Left lung (tissue), 10 donors: ENCODE results near the gene PDE4D. TPM values are rescaled to one million over a fixed set of nuclear protein-coding genes. Genes with fewer than 3 reads are reported as not detected.

ENCODE experiments used
- ATAC-seq: fragments of 200-7000 bp; cut with Tn5 transposase; one replicate; pipeline ENCODE4 v1.9.1; 2020; ENCODE audit warnings: moderate library complexity
- DNase-seq, 4 donors: peaks; one replicate each; pipeline ENCODE4 v3.0.0-alpha.2; 2013 to 2020
- H3K27ac ChIP-seq, 2 donors: fragments of 200-600 bp; sonication (generic) in 1 of 2; one replicate each; pipeline versions ENCODE4 v1.5.0 to v1.8.0; 2020 to 2021
- H3K27me3 ChIP-seq, 2 donors: fragments of 200-600 bp; sonication (generic) in 1 of 2; one replicate each; pipeline versions ENCODE4 v1.5.0 to v1.8.0; 2020 to 2021
- H3K36me3 ChIP-seq, 2 donors: fragments of 200-600 bp; sonication (generic) in 1 of 2; one replicate each; pipeline versions ENCODE4 v1.5.0 to v1.8.0; 2020 to 2021
- H3K4me1 ChIP-seq, 2 donors: fragments of 200-600 bp; one replicate each; pipeline ENCODE4 v1.8.0; 2021
- H3K4me3 ChIP-seq, 2 donors: fragments of 200-600 bp; sonication (generic) in 1 of 2; one replicate each; pipeline versions ENCODE4 v1.5.0 to v1.8.0; 2020 to 2021; ENCODE audit warnings: mild to moderate bottlenecking in 1 of 2
- H3K9me3 ChIP-seq, 2 donors: fragments of 200-600 bp; sonication (generic) in 1 of 2; one replicate each; pipeline versions ENCODE4 v1.5.0 to v1.8.0; 2020 to 2021
- intact Hi-C, 2 donors: fragments of 100-400 bp; cut with DNase I; formaldehyde crosslinking; loops; one replicate each; pipeline versions ENCODE4 v1.11.2 to v1.14.2; 2022
- polyA plus RNA-seq, 6 donors: library from polyadenylated mRNA; unstranded; fragments of 120-200 nt; gene quantifications; one replicate each; pipeline ENCODE4 v1.2.1, GENCODE V29; 2013; ENCODE audit not compliant: insufficient read length in 6 of 6
- total RNA-seq, 2 donors: library from RNA; stranded (reverse); fragmentation: NEBNext Ultra II Directional; extraction: Animal tissue kit (Norgen Biotek cat#: 25700); gene quantifications; one replicate each; pipeline ENCODE4 v1.2.1, GENCODE V29; 2021
- TF ChIP-seq, protein P1 (sequence below), 2 donors: fragments of 200-600 bp; sonication (generic) in 1 of 2; IDR thresholded peaks; one replicate each; pipeline versions ENCODE4 v1.5.0 to v1.8.0; 2021; ENCODE audit warnings: antibody characterized with exemption in 2 of 2
- donor health status: DM: no; HTN: yes; CAD: no.
- donor health status: DM: no; HTN: no; CAD: no.

Gene PDE4D
- total and polyA plus RNA-seq, 8 donors: 21.4 to 57.1 (median 25.4) TPM

DNA sequence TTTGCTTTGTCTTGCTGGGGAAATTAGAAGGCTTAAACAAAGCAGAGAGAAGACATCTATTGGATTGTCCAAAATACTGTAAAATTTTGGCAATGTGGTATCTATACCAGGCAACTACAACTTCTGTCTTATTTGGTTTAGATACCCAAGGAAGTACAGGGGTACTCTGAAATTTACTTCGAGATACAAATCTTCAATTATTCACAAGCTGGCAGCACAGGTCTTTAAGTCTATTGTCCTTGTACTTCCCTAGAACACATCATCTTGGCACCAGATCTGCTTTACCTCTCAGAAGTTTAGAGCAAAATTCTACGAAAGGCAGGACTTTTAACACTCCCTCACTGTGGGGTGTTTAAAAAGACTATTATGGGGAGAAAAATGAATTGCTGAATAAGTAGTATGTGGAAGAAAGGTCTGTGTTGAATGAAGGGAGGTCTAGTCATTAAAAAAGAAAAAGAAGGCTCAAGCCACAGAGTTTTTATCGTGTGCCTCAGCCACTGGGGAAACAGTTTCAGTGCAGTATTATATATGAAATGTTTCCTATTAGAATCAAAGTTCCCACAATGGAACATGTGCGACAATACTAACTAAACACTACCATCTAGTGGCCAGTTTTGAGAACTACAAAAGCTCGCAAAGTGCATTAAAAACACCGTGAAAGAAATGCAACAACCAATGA lies 93.7 kb downstream of the PDE4D start:
- peaks cover 11 to 22% of the 10 kb centered on the region in 2 donors for H3K4me1 ChIP-seq
- no peak overlapping the region for H3K4me3 ChIP-seq
- H3K27ac ChIP-seq: peak overlapping the region in 1 of 2 donors; percentile 1
- intact Hi-C loops: no loop called here
- H3K36me3 ChIP-seq: no peaks in the 10 kb centered on the region
- DNase-seq (peak in 2 of 4 donors; percentile 66 to 72), ATAC-seq (peak; percentile 93)
- TF ChIP-seq, protein P1, sequence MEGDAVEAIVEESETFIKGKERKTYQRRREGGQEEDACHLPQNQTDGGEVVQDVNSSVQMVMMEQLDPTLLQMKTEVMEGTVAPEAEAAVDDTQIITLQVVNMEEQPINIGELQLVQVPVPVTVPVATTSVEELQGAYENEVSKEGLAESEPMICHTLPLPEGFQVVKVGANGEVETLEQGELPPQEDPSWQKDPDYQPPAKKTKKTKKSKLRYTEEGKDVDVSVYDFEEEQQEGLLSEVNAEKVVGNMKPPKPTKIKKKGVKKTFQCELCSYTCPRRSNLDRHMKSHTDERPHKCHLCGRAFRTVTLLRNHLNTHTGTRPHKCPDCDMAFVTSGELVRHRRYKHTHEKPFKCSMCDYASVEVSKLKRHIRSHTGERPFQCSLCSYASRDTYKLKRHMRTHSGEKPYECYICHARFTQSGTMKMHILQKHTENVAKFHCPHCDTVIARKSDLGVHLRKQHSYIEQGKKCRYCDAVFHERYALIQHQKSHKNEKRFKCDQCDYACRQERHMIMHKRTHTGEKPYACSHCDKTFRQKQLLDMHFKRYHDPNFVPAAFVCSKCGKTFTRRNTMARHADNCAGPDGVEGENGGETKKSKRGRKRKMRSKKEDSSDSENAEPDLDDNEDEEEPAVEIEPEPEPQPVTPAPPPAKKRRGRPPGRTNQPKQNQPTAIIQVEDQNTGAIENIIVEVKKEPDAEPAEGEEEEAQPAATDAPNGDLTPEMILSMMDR (IDR thresholded peaks at IDR 0.05): peak; percentile 81 to 82
- H3K27me3 ChIP-seq: no peaks in the 10 kb centered on the region
- H3K9me3 ChIP-seq: no peaks in the 10 kb centered on the region

DNA sequence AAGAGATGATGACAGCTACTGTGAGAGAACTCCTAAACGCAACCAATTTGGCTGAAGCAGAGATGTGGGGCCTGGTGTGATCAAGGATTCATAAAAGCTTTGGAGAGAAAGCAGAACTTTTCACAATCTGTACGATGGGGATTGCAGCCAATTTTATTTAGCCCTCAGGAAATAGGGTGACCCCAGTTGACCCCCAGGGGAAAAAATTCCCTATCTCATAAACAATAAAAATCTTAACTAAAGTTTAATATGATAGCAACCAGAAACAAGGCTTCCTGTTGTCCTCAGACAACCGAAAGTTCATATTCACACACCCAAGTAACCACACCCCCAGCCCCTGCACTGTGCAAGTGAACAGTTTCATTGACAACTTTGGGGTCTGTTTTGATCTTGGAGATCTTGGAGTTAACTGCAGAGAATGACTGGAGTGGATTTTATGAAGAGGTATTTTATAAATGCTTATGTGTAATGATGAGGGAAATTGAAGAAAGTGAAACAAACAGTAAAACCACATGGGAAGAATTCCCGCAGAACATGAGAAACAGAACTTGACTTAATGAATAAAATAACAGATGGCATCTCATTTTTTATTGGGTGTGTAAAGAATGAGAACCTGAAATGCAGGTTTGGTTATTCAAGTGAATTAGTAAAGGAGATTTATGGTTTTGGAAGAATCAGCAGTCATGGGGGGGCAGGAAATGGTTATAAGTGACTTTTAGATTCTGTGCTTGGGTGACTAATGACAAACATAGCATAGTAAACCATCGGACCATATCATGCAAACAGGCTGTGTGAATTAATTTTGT lies 94.5 kb downstream of the PDE4D start:
- peaks cover 11 to 22% of the 10 kb centered on the region in 2 donors for H3K4me1 ChIP-seq
- no peak overlapping the region for H3K27ac ChIP-seq
- DNase-seq (peak in 2 of 4 donors; percentile 15 to 43), ATAC-seq (peak; percentile 62)
- H3K27me3 ChIP-seq: no peaks in the 10 kb centered on the region
- intact Hi-C loops: no loop called here
- TF ChIP-seq, protein P1 (IDR thresholded peaks at IDR 0.05): no peak
- H3K4me3 ChIP-seq: no peak overlapping the region
- H3K36me3 ChIP-seq: no peaks in the 10 kb centered on the region
- no peaks in the 10 kb centered on the region for H3K9me3 ChIP-seq

DNA sequence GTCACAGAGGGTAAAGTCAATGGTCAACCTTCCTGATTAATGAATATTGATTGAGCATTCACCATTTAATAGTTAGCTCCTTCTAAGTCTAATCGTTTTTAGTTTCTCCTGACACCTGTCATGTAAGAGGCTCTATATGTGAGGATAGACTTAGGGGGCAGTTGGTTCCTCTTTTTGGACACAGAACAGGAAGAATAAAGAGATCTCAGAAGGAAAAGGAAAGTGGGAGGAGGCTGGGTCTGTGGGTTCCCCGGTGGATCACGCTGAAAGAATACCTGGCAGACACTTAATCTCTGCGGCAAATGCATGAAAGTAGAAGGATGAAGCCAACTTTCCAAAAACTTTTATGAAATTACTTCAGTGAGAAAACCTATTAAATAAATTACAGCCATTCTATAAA lies 98.4 kb downstream of the PDE4D start:
- Histone ChIP-seq H3K36me3 (no peaks in the 10 kb centered on the region), H3K9me3 (no peaks in the 10 kb centered on the region), H3K27ac (no peak overlapping the region), H3K4me3 (no peak overlapping the region), H3K27me3 (no peaks in the 10 kb centered on the region), H3K4me1 (peaks cover 11 to 19% of the 10 kb centered on the region in 2 donors)
- ATAC-seq (no peak), DNase-seq (no peak)
- TF ChIP-seq, protein P1 (IDR thresholded peaks at IDR 0.05): no peak
- intact Hi-C loops: no loop called here

DNA sequence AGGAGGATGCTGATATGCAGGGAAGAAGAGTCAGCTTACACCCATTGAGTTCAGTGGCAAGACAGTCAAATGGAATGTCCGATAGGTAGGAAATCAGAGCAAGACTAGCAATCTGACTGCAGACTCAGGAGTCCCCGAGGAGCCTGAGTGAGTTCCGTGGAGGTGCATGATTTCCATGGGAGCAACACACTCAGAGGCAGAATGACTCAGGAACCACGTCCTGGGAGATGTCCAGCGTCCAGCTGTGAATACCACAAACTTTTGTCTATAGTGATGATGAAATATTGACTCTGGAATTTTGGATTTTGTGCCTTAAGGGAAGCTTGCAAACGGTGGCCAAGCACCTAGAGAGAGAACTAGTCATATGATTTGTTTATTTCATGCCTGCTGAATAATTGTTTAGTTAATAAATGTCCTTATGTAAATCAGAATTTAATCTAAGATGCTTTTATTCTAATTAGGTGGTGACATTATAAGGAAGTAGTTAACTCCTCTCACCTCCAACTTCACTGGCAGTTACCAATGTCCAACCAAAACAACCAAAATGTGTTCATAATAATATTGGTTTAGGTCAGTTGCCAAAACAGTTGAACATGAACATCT lies 100.4 kb downstream of the PDE4D start:
- TF ChIP-seq, protein P1 (IDR thresholded peaks at IDR 0.05): no peak
- DNase-seq (no peak), ATAC-seq (peak; percentile 28)
- intact Hi-C loops: loop anchor here in 1 of 2 donors (5.0 kb wide), 1 partner anchor 401 kb away; no protein-coding TSS in a partner anchor
- Histone ChIP-seq H3K4me3 (no peak overlapping the region), H3K36me3 (no peaks in the 10 kb centered on the region), H3K27me3 (no peaks in the 10 kb centered on the region), H3K9me3 (no peaks in the 10 kb centered on the region), H3K4me1 (no peaks in the 10 kb centered on the region), H3K27ac (no peak overlapping the region)

GRCh38 chr5:59791617-59792016 lies 101.9 kb downstream of the PDE4D start:
- Histone ChIP-seq H3K36me3 (no peaks in the 10 kb centered on the region), H3K4me1 (no peaks in the 10 kb centered on the region), H3K9me3 (no peaks in the 10 kb centered on the region), H3K27me3 (no peaks in the 10 kb centered on the region), H3K27ac (no peak overlapping the region), H3K4me3 (no peak overlapping the region)
- no peak for DNase-seq
- intact Hi-C loops: loop anchor here in 1 of 2 donors (5.0 kb wide), 1 partner anchor 399 kb away; no protein-coding TSS in a partner anchor
- TF ChIP-seq, protein P1 (IDR thresholded peaks at IDR 0.05): no peak
- ATAC-seq: no peak
